ENCODE measurements around the gene MREG.

DNA sequence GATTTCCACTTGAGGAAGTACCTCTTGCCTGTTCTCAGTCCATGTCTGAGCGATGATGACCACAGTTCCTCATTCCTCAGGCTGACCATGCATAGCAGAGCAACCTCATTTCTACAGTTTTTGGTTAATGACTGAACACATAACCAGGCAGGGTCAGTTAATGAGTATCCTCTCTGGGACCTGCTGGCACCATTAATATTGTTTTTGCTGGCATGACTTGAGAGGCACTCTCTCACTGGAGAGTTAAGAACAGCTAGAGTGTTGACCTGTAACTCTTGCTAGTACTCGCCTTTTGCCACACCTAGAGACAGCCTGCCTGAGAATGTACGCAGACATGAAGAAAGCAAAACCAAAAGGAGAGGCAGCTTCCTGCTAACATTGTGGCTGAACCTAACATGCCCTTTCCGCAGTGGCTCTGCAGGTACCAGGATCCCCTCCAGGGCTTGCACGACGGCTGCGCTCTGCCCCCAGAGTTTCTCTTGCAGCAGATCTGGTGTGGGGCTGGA lies 44.4 kb upstream of the MREG start:
- no peak for TF ChIP-seq POLR2A (IDR thresholded peaks at IDR 0.05)
- TF ChIP-seq, protein P1, sequence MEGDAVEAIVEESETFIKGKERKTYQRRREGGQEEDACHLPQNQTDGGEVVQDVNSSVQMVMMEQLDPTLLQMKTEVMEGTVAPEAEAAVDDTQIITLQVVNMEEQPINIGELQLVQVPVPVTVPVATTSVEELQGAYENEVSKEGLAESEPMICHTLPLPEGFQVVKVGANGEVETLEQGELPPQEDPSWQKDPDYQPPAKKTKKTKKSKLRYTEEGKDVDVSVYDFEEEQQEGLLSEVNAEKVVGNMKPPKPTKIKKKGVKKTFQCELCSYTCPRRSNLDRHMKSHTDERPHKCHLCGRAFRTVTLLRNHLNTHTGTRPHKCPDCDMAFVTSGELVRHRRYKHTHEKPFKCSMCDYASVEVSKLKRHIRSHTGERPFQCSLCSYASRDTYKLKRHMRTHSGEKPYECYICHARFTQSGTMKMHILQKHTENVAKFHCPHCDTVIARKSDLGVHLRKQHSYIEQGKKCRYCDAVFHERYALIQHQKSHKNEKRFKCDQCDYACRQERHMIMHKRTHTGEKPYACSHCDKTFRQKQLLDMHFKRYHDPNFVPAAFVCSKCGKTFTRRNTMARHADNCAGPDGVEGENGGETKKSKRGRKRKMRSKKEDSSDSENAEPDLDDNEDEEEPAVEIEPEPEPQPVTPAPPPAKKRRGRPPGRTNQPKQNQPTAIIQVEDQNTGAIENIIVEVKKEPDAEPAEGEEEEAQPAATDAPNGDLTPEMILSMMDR (IDR thresholded peaks at IDR 0.05), result no peak
